Ureter (tissue), 1 donor: ENCODE results near the gene NUPR2. TPM values are rescaled to one million over a fixed set of nuclear protein-coding genes. Genes with fewer than 3 reads are reported as not detected.
"Not testable (repeated sequence)": the region's sequence is repeated elsewhere in the genome, so short reads cannot be mapped to it uniquely, and the experiment has no call there.

Experiments
- DNase-seq: peaks from one replicate; pipeline ENCODE4 v3.0.0-alpha.2; 2020; ENCODE audit warnings: low spot score
- total RNA-seq: library from RNA; stranded (reverse); gene quantifications from one replicate; pipeline ENCODE4 v1.2.4, GENCODE V29; 2023
- donor health status: DM: yes; HTN: yes; CAD: no.

Gene NUPR2
- total RNA-seq, 1 donor from 2014 or later: 2.8 TPM

- DNase-seq: no peak
Measured at GRCh38 chr7:56086761-56087160, 29.5 kb downstream of the NUPR2 start.

- DNase-seq: no peak
Measured at GRCh38 chr7:56083150-56083785, 32.9 kb downstream of the NUPR2 start.

- DNase-seq: no peak
Measured at GRCh38 chr7:56081626-56082340, 34.4 kb downstream of the NUPR2 start.

- not testable (repeated sequence) for DNase-seq
Measured at GRCh38 chr7:56080726-56081435, 35.3 kb downstream of the NUPR2 start.

GRCh38 chr7:56079450-56080185 is 36.6 kb downstream of the NUPR2 start:
- peak; percentile 81 for DNase-seq

- no peak for DNase-seq
Measured at GRCh38 chr7:56078196-56078595, 38.0 kb downstream of the NUPR2 start.

- no peak for DNase-seq
Measured at GRCh38 chr7:56077681-56078080, 38.5 kb downstream of the NUPR2 start.

GRCh38 chr7:56074371-56074791 is 41.8 kb downstream of the NUPR2 start:
- DNase-seq: peak; percentile 93

GRCh38 chr7:56066376-56066775 is 49.8 kb downstream of the NUPR2 start:
- not testable (repeated sequence) for DNase-seq

Other genes starting within 250 kb of the NUPR2 start
- gene ZNF713, start 229.0 kb downstream of the NUPR2 start, total RNA-seq: 4.2 TPM
- gene MRPS17, start 164.5 kb downstream of the NUPR2 start, total RNA-seq: 13.1 TPM
- 66.6 TPM for gene NIPSNAP2, start 151.8 kb downstream of the NUPR2 start, total RNA-seq
- 17.1 TPM for gene PSPH, start 65.0 kb downstream of the NUPR2 start, total RNA-seq
- gene CCT6A, start 64.7 kb downstream of the NUPR2 start, total RNA-seq: 121 TPM
- gene SUMF2, start 52.1 kb downstream of the NUPR2 start, total RNA-seq: 165 TPM
- gene PHKG1, start 23.5 kb downstream of the NUPR2 start, total RNA-seq: 3.1 TPM
- 283 TPM for gene CHCHD2, start 9.9 kb downstream of the NUPR2 start, total RNA-seq